Urinary bladder (tissue), 4 donors: ENCODE data around the gene KIF9. TPM values are rescaled to one million over a fixed set of nuclear protein-coding genes. Genes with fewer than 3 reads are reported as not detected.
"Not testable (repeated sequence)": the region's sequence is repeated elsewhere in the genome, so short reads cannot be mapped to it uniquely, and the experiment has no call there.

Source experiments
- DNase-seq: peaks from one replicate; pipeline ENCODE4 v3.0.0-alpha.2; 2015; ENCODE audit errors: extremely low spot score
- H3K27ac ChIP-seq: one replicate; pipeline ENCODE4 v1.5.1; 2013; ENCODE audit warnings: low read depth, mild to moderate bottlenecking, moderate library complexity
- H3K36me3 ChIP-seq: one replicate; pipeline ENCODE4 v1.6.1; 2013; ENCODE audit warnings: mild to moderate bottlenecking, moderate library complexity; ENCODE audit not compliant: insufficient read depth
- H3K4me1 ChIP-seq: one replicate; pipeline ENCODE4 v1.6.1; 2013; ENCODE audit warnings: mild to moderate bottlenecking, moderate library complexity; ENCODE audit not compliant: insufficient read depth
- H3K4me3 ChIP-seq: one replicate; pipeline ENCODE4 v1.5.1; 2013; ENCODE audit warnings: low read depth, low read length
- WGBS: extraction: QIAGEN DNeasy Blood & Tissue Kit; methylation state at CpG from one replicate; pipeline ENCODE4 v1.1.7; 2013; 5-methylcytosine and 5-hydroxymethylcytosine counted together
- polyA plus RNA-seq: library from polyadenylated mRNA; stranded (reverse); fragments of 200-250 nt; gene quantifications from one replicate; pipeline ENCODE4 v1.2.3, GENCODE V29; 2013
- small RNA-seq: library from RNA; depleted of rRNA; stranded (forward); fragments of <200 nt; gene quantifications from one replicate; pipeline ENCODE3, GENCODE V24; 2014
- total RNA-seq: library from RNA; depleted of rRNA; stranded (reverse); fragments of >200 nt; gene quantifications from one replicate; pipeline ENCODE4 v1.2.3, GENCODE V29; 2014
- donor health status: healthy with polysubstance abuse.
- donor health status: healthy.

KIF9 gene
- total and polyA plus RNA-seq, 2 donors = 4.3 to 11.3 TPM

- no peaks in the 10 kb centered on the region for H3K4me1 ChIP-seq
- H3K4me3 ChIP-seq = no peak overlapping the region
- no peak for DNase-seq
- H3K36me3 ChIP-seq = no peaks in the 10 kb centered on the region
- 39% methylated on average over 1 of the region's 1 CpG for WGBS
- H3K27ac ChIP-seq = no peak overlapping the region
These were observed 60.8 kb downstream of the KIF9 start for GRCh38 chr3:47221798-47222197.

- Histone ChIP-seq H3K27ac (no peak overlapping the region), H3K4me1 (no peaks in the 10 kb centered on the region), H3K36me3 (no peaks in the 10 kb centered on the region), H3K4me3 (no peak overlapping the region)
- no peak for DNase-seq
- 91% methylated on average over 3 of the region's 3 CpGs for WGBS
These were observed 71.7 kb downstream of the KIF9 start for GRCh38 chr3:47210863-47211405.

GRCh38 chr3:47206022-47206421 lies 76.6 kb downstream of the KIF9 start:
- not testable (repeated sequence) for H3K27ac ChIP-seq, DNase-seq, H3K4me1 ChIP-seq, H3K36me3 ChIP-seq, H3K4me3 ChIP-seq
- 92% methylated on average over 5 of the region's 5 CpGs for WGBS

- DNase-seq = no peak
- Histone ChIP-seq H3K4me1 (no peaks in the 10 kb centered on the region), H3K36me3 (no peaks in the 10 kb centered on the region), H3K4me3 (no peak overlapping the region), H3K27ac (no peak overlapping the region)
These were observed 77.7 kb downstream of the KIF9 start for GRCh38 chr3:47204875-47205274.

GRCh38 chr3:47202542-47202941 lies 80.1 kb downstream of the KIF9 start:
- 92% methylated on average over 3 of the region's 3 CpGs for WGBS
- Histone ChIP-seq H3K4me3 (no peak overlapping the region), H3K4me1 (no peaks in the 10 kb centered on the region), H3K36me3 (no peaks in the 10 kb centered on the region), H3K27ac (no peak overlapping the region)
- DNase-seq = no peak

GRCh38 chr3:47197287-47197686 lies 85.3 kb downstream of the KIF9 start:
- H3K36me3 ChIP-seq = no peaks in the 10 kb centered on the region
- H3K4me1 ChIP-seq = no peaks in the 10 kb centered on the region
- 71% methylated on average over 3 of the region's 3 CpGs for WGBS
- H3K4me3 ChIP-seq = no peak overlapping the region
- H3K27ac ChIP-seq = no peak overlapping the region
- DNase-seq = no peak

GRCh38 chr3:47194994-47195393 lies 87.6 kb downstream of the KIF9 start:
- no peaks in the 10 kb centered on the region for H3K36me3 ChIP-seq
- DNase-seq = no peak
- no peaks in the 10 kb centered on the region for H3K4me1 ChIP-seq
- WGBS = 92% methylated on average over 2 of the region's 2 CpGs
- no peak overlapping the region for H3K4me3 ChIP-seq
- H3K27ac ChIP-seq = no peak overlapping the region

GRCh38 chr3:47193871-47194859 lies 88.4 kb downstream of the KIF9 start:
- Histone ChIP-seq H3K36me3 (no peaks in the 10 kb centered on the region), H3K4me1 (no peaks in the 10 kb centered on the region), H3K4me3 (no peak overlapping the region), H3K27ac (no peak overlapping the region)
- 94% methylated on average over 4 of the region's 4 CpGs for WGBS
- DNase-seq = no peak

GRCh38 chr3:47186285-47186684 lies 96.3 kb downstream of the KIF9 start:
- no peaks in the 10 kb centered on the region for H3K36me3 ChIP-seq
- no peak for DNase-seq
- no peaks in the 10 kb centered on the region for H3K4me1 ChIP-seq
- H3K4me3 ChIP-seq = no peak overlapping the region
- 90% methylated on average over 2 of the region's 2 CpGs for WGBS
- H3K27ac ChIP-seq = no peak overlapping the region

GRCh38 chr3:47181685-47182084 lies 100.9 kb downstream of the KIF9 start:
- not testable (repeated sequence) for H3K36me3 ChIP-seq, H3K4me1 ChIP-seq, H3K4me3 ChIP-seq, DNase-seq, H3K27ac ChIP-seq
- WGBS = 95% methylated on average over 4 of the region's 4 CpGs

- 87% methylated on average over 12 of the region's 12 CpGs for WGBS
- not testable (repeated sequence) for H3K36me3 ChIP-seq, H3K27ac ChIP-seq, H3K4me1 ChIP-seq, DNase-seq, H3K4me3 ChIP-seq
These were observed 102.6 kb downstream of the KIF9 start for GRCh38 chr3:47180011-47180410.

Small RNA genes lying within 50 kb of the gene (small RNA-seq; reads per million reads assigned to genes)
- gene SNORD13P3 = 0.24 reads per million

Other genes with a start within 250 kb of the KIF9 start
- 95.7 TPM for gene SETD2, start 118.7 kb downstream of the KIF9 start, total RNA-seq
- gene SETD2, start 118.7 kb downstream of the KIF9 start, polyA plus RNA-seq = 22.5 TPM
- gene KLHL18, start 145 bp upstream of the KIF9 start, total RNA-seq = 13.1 TPM
- gene KLHL18, start 145 bp upstream of the KIF9 start, polyA plus RNA-seq = 11.9 TPM
- 12.4 TPM for gene PTPN23, start 98.2 kb upstream of the KIF9 start, total RNA-seq
- 21.4 TPM for gene PTPN23, start 98.2 kb upstream of the KIF9 start, polyA plus RNA-seq
- gene SCAP, start 193.1 kb upstream of the KIF9 start, total RNA-seq = 44.5 TPM
- gene SCAP, start 193.1 kb upstream of the KIF9 start, polyA plus RNA-seq = 64.4 TPM
- 18.9 TPM for gene ELP6, start 230.9 kb upstream of the KIF9 start, total RNA-seq
- gene ELP6, start 230.9 kb upstream of the KIF9 start, polyA plus RNA-seq = 30.7 TPM